GM12873 (cell line): Measurements from ENCODE around the gene CNIH1.

ENCODE experiments used
- CTCF ChIP-seq: IDR thresholded peaks from 2 replicates; pipeline ENCODE4 v1.5.1; 2012; ENCODE audit warnings: low read depth, mild to moderate bottlenecking, moderate library complexity, low read length, control low read depth; ENCODE audit not compliant: insufficient read depth; ENCODE audit errors: missing control alignments

The CNIH1 gene

GRCh38 chr14:54395716-54396115 lies 45.5 kb downstream of the CNIH1 start:
- TF ChIP-seq CTCF = no peak

GRCh38 chr14:54395284-54395683 lies 45.9 kb downstream of the CNIH1 start:
- no peak for TF ChIP-seq CTCF

GRCh38 chr14:54394596-54394995 lies 46.6 kb downstream of the CNIH1 start:
- TF ChIP-seq CTCF = no peak

GRCh38 chr14:54392131-54392859 lies 48.9 kb downstream of the CNIH1 start:
- no peak for TF ChIP-seq CTCF

GRCh38 chr14:54387328-54387727 lies 53.8 kb downstream of the CNIH1 start:
- no peak for TF ChIP-seq CTCF

- TF ChIP-seq CTCF = no peak
These were observed 55.6 kb downstream of the CNIH1 start for GRCh38 chr14:54385556-54385955.

- TF ChIP-seq CTCF = no peak
These were observed 57.3 kb downstream of the CNIH1 start for GRCh38 chr14:54383835-54384234.
